GM20000 (cell line): ENCODE results near the gene GCK.

Experiments
- DNase-seq: peaks from one replicate; pipeline ENCODE4 v3.0.0; 2012; ENCODE audit warnings: low spot score
- CTCF ChIP-seq: IDR thresholded peaks from 2 replicates; pipeline ENCODE4 v1.5.1; 2012; ENCODE audit warnings: mild to moderate bottlenecking, control low read depth; ENCODE audit errors: extremely low read depth, missing control alignments

The GCK gene

GRCh38 chr7:44107116-44107960 is 81.9 kb downstream of the GCK start:
- no peak for TF ChIP-seq CTCF
- DNase-seq, result no peak

- TF ChIP-seq CTCF, result no peak
- no peak for DNase-seq
Observed at GRCh38 chr7:44106311-44107065, 82.8 kb downstream of the GCK start.

- DNase-seq, result peak; percentile 33
- no peak for TF ChIP-seq CTCF
Observed at GRCh38 chr7:44105832-44106231, 83.4 kb downstream of the GCK start.

- DNase-seq, result peak; percentile 59
- no peak for TF ChIP-seq CTCF
Observed at GRCh38 chr7:44104860-44105771, 84.1 kb downstream of the GCK start.

GRCh38 chr7:44103923-44104859 is 85.0 kb downstream of the GCK start, which contains the start of gene AEBP1:
TSS of gene AEBP1 (plus strand) at chr7:44104345. CDS start at chr7:44104666, 321 bp downstream.
- TF ChIP-seq CTCF, result no peak
- peak; percentile 82 for DNase-seq

- no peak for TF ChIP-seq CTCF
- DNase-seq, result no peak
Observed at GRCh38 chr7:44103566-44103922, 85.7 kb downstream of the GCK start.
